ENCODE data around the gene MYNN.

MYNN gene

DNA sequence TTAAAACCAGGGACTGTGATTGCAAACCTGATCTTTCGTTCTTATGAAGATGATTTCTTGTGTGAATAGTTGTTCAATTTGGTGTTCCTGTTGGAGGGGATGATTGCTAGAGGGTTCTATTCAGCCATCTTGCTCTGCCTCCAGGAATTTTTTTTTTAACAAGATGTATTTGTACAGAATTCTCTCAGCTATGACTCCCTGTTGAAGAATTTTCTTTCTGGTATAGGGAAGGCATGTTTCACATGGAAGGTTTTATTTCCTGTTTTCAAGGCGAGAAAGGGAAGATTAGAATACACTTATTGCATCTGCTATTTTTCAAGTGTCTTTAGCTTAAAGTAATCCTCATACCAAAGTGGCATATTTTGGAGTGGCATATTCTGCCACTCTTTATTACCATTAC lies 45.1 kb downstream of the MYNN start:
- H3K4me3 ChIP-seq (ENCODE audit: low read length), result no peak overlapping the region
- no peak for DNase-seq (ENCODE audit: low read depth, low spot score)

DNA sequence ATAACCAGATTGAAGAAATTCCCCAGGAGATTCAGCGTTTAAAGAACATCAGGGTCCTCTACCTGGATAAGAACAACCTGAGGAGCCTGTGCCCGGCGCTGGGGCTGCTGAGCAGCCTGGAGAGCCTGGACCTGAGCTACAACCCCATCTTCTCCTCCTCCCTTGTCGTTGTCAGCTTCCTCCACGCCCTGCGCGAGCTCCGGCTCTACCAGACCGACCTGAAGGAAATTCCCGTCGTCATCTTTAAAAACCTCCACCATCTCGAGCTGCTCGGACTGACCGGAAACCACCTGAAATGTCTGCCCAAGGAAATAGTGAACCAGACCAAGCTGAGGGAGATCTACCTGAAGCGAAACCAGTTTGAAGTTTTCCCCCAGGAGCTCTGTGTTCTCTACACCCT lies 48.9 kb downstream of the MYNN start:
- no peak for DNase-seq (ENCODE audit: low read depth, low spot score)
- H3K4me3 ChIP-seq (ENCODE audit: low read length), result no peak overlapping the region

DNA sequence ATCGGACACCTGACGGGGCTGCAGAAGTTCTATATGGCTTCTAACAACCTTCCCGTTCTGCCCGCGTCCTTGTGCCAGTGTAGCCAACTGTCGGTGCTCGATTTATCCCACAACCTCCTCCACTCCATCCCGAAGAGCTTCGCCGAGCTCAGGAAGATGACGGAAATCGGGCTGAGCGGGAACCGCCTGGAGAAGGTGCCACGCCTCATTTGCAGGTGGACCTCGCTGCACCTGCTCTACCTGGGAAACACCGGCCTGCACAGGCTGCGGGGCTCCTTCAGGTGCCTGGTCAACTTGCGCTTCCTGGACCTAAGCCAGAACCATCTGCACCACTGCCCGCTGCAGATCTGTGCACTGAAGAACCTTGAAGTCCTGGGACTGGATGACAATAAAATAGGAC lies 49.3 kb downstream of the MYNN start:
- DNase-seq (ENCODE audit: low read depth, low spot score), result no peak
- no peak overlapping the region for H3K4me3 ChIP-seq (ENCODE audit: low read length)

DNA sequence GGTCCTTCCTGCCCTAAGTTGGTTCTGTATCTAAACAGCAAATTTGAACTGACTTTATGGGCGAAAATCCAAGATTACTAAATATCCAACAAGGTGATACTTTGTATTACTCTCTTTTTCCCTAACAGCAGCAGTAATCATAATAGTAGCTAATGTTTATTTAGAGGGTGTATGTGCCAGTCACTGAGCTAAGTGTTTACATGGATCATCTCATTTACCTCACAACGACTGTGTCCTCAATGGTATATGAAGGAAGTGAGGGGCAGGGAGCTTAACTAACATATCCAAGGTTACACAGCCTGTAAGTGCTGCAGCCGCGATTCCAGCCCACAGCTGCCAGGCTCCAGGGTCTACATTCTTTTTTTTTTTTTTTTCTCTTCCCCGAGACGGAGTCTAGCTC lies 49.8 kb downstream of the MYNN start:
- DNase-seq (ENCODE audit: low read depth, low spot score), result no peak
- H3K4me3 ChIP-seq (ENCODE audit: low read length), result no peak overlapping the region

DNA sequence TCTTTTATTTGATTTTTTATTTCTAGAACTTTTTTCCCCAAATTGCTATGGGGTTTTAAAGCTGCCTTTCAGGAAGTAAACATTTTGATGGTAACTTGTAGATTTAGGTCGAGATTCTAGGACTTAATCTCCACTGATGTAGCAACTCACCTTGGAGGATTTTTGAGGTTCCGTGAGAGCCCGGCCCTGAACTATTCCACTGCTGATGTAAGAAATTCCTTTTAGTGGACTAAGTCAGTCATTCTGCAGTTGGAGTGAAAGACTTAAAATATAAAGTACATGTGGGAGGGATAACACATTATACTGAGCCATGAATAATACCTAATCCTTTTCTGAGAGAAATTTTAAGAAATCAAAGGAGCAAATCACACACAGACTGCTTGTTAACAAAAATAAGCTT lies 52.1 kb downstream of the MYNN start:
- DNase-seq (ENCODE audit: low read depth, low spot score), result no peak
- H3K4me3 ChIP-seq (ENCODE audit: low read length), result no peak overlapping the region

DNA sequence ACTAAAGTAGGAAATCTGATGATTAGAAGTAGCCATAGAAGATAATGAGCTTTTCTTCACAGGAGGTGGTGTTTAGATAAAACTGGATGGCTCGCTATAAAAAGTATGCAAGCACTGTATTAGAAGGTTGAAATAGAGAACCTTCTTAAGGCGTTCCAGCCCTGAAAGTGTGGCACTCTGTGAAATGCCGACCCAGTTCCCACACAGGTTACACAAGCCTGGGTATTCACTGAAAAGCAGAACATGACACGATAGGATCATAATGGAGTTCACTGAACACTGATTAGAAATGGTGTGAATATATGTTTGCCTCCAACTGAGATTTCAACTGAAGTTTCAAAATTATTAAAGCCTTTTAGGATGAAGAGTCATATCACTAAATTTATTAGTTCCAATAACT lies 54.5 kb downstream of the MYNN start:
- no peak for DNase-seq (ENCODE audit: low read depth, low spot score)
- H3K4me3 ChIP-seq (ENCODE audit: low read length), result no peak overlapping the region

DNA sequence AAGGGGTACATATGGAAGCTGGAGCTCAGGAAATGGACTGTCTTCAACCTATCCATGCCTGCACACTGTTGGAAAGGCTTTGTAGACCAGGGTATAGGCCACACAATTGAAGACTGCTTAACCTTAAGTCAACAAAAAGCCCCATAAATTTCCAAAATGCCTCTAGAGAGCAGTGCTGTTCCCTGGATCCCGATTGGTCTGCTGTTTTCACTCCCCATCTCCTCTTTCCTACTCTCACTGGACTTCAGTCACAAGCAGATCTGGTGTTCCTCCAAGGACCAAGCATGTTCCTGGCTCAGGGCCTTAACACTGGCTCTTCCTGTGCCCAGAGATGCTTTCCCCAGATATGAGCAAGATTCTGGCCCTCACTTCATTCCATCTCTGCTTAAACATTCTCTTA lies 62.3 kb downstream of the MYNN start:
- DNase-seq (ENCODE audit: low read depth, low spot score), result no peak
- no peak overlapping the region for H3K4me3 ChIP-seq (ENCODE audit: low read length)

DNA sequence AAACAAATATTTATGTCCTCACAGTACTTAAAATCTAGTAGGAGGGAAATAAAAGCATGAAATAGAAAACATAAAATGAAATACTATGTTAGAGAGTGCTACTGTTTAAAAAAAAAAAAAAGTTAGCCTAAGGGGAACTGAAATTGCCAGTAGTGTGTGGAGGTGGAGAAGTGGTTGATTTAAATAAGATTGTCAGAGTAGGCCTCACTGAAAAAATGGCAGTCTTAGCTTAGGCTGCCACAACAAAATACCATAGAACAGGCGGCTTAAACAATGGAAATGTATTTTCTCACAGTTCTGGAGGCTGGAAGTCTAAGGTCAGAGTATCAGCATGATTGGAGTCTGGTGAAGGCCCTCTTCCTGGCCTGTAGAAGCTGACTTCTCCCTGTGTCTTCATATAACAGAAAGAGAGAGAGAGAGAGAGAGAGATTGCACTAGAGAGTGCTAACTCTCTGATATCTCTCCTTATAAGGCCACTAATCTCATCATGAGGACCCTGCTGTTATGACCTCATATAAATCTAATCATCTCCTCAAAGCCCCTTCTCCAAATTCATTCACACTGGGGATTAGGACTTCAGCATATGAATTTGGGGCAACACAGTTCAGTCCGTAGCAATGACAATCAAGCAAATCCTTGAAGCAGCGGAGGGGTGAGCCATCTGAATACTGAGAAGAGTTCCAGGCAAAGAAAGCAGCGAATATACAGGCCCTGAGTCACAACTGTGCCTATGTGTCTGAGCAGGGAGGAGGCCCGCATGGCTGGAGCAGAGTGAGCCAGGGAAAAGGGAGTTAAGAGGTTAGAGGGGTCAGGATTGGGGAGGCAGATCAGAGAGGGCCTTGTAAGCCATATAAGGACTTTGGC lies 63.1 kb downstream of the MYNN start:
- no peak overlapping the region for H3K4me3 ChIP-seq (ENCODE audit: low read length)
- no peak for DNase-seq (ENCODE audit: low read depth, low spot score)

DNA sequence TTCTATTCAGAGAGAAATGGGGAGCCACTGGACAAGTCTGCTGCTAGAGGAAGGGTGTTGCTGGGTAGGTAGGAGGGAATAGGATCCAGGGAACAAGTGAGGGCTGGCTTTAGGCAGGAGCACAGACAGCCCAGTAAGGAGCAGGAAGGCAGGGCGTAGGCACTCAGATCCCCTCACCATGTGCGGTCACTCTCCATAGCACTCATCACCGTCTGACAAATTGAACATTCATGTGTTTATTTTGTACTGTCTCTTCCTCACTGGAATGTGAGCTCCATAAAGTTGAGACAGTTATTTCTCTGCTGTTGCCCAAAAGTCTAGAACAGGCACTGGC lies 63.7 kb downstream of the MYNN start:
- no peak overlapping the region for H3K4me3 ChIP-seq (ENCODE audit: low read length)
- no peak for DNase-seq (ENCODE audit: low read depth, low spot score)

DNA sequence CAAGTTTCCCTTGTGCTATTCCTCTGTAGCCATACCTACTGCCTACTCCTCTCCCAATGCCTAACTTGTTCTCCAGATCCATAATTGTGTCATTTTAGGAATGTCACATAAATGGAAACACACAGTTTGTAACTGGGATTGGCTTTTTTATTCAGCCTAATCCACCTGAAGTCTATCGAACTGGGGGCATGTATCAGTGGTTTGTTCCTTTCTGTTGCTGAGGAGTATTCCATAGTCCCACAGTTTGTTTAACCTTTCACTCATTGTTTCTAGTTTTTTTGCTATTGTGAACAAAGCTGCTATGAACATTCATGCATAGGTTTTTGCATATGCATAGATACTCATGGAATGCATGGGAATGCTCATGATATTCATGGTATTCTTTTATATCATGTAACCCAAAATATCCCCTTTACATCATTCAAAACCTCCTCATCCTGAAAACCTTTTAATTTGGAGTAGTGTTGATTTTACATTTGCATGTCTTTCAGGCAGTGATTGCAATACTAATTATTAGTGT lies 65.4 kb downstream of the MYNN start:
- no peak for DNase-seq (ENCODE audit: low read depth, low spot score)
- H3K4me3 ChIP-seq (ENCODE audit: low read length), result no peak overlapping the region
